Measurements from ENCODE around the gene GDF9. TPM values are rescaled to one million over a fixed set of nuclear protein-coding genes. Genes with fewer than 3 reads are reported as not detected.
A peak's percentile ranks its signal among the peaks of the same experiment; 100 is the strongest.

The GDF9 gene
- total and polyA plus RNA-seq, 2 experiments from 2014 or later = 0.11 to 0.14 TPM

DNA sequence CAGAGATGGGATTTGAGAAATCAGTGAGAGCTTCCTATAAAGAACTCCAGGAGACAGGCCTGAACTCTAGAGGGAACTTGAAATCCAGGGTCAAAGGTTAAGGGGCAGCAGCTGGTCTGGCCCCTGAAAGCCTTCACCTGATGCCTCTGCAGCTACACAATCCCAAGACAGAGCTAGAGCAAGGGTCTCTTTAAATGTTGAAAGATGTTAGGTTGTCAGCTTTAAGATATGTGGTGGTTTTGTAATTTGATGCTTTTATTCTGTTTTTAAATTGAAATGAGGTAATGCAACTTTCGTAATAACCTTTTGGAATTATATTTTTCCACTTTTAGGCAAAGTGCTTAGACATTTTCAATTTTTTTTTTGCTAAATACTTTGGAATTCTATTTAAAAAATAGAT lies 50.8 kb downstream of the GDF9 start:
- H3K36me3 Mint-ChIP-seq (ENCODE audit: low read depth) = peaks cover 3% of the 10 kb centered on the region; the same call in 1 of the 3 replicates
- Histone ChIP-seq H3K27me3 (ENCODE audit: insufficient read depth) (peaks cover 84% of the 10 kb centered on the region), H3K79me2 (replicated peaks; ENCODE audit: insufficient read depth) (no peaks in the 10 kb centered on the region), H3K4me3 (no peak overlapping the region), H3K36me3 (ENCODE audit: insufficient read depth) (no peaks in the 10 kb centered on the region), H2AFZ (no peak overlapping the region), H4K20me1 (replicated peaks; ENCODE audit: insufficient read depth) (peaks cover 6% of the 10 kb centered on the region), H3K4me2 (no peak overlapping the region), H3K27ac (ENCODE audit: low read depth) (no peak overlapping the region), H3K9me2 (ENCODE audit: insufficient read depth) (no peaks in the 10 kb centered on the region), H3K4me1 (ENCODE audit: insufficient read depth) (peaks cover 17% of the 10 kb centered on the region; the same call in 1 of the 2 replicates), H3F3A (replicated peaks; ENCODE audit: low read depth) (0 out of 2 replicates have a peak, but pooled peaks cover 4% of the 10 kb centered on the region)
- TF ChIP-seq EZH2phosphoT487 (IDR thresholded peaks at IDR 0.05; ENCODE audit: unreplicated experiment) = no peak
- no peak for TF ChIP-seq POLR2AphosphoS5 (IDR thresholded peaks at IDR 0.05; ENCODE audit: low read depth)
- TF ChIP-seq, protein P1, sequence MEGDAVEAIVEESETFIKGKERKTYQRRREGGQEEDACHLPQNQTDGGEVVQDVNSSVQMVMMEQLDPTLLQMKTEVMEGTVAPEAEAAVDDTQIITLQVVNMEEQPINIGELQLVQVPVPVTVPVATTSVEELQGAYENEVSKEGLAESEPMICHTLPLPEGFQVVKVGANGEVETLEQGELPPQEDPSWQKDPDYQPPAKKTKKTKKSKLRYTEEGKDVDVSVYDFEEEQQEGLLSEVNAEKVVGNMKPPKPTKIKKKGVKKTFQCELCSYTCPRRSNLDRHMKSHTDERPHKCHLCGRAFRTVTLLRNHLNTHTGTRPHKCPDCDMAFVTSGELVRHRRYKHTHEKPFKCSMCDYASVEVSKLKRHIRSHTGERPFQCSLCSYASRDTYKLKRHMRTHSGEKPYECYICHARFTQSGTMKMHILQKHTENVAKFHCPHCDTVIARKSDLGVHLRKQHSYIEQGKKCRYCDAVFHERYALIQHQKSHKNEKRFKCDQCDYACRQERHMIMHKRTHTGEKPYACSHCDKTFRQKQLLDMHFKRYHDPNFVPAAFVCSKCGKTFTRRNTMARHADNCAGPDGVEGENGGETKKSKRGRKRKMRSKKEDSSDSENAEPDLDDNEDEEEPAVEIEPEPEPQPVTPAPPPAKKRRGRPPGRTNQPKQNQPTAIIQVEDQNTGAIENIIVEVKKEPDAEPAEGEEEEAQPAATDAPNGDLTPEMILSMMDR (conservative IDR thresholded peaks at IDR 0.05; ENCODE audit: low read depth in 2 of 2) = no peak
- TF ChIP-seq, protein P2, sequence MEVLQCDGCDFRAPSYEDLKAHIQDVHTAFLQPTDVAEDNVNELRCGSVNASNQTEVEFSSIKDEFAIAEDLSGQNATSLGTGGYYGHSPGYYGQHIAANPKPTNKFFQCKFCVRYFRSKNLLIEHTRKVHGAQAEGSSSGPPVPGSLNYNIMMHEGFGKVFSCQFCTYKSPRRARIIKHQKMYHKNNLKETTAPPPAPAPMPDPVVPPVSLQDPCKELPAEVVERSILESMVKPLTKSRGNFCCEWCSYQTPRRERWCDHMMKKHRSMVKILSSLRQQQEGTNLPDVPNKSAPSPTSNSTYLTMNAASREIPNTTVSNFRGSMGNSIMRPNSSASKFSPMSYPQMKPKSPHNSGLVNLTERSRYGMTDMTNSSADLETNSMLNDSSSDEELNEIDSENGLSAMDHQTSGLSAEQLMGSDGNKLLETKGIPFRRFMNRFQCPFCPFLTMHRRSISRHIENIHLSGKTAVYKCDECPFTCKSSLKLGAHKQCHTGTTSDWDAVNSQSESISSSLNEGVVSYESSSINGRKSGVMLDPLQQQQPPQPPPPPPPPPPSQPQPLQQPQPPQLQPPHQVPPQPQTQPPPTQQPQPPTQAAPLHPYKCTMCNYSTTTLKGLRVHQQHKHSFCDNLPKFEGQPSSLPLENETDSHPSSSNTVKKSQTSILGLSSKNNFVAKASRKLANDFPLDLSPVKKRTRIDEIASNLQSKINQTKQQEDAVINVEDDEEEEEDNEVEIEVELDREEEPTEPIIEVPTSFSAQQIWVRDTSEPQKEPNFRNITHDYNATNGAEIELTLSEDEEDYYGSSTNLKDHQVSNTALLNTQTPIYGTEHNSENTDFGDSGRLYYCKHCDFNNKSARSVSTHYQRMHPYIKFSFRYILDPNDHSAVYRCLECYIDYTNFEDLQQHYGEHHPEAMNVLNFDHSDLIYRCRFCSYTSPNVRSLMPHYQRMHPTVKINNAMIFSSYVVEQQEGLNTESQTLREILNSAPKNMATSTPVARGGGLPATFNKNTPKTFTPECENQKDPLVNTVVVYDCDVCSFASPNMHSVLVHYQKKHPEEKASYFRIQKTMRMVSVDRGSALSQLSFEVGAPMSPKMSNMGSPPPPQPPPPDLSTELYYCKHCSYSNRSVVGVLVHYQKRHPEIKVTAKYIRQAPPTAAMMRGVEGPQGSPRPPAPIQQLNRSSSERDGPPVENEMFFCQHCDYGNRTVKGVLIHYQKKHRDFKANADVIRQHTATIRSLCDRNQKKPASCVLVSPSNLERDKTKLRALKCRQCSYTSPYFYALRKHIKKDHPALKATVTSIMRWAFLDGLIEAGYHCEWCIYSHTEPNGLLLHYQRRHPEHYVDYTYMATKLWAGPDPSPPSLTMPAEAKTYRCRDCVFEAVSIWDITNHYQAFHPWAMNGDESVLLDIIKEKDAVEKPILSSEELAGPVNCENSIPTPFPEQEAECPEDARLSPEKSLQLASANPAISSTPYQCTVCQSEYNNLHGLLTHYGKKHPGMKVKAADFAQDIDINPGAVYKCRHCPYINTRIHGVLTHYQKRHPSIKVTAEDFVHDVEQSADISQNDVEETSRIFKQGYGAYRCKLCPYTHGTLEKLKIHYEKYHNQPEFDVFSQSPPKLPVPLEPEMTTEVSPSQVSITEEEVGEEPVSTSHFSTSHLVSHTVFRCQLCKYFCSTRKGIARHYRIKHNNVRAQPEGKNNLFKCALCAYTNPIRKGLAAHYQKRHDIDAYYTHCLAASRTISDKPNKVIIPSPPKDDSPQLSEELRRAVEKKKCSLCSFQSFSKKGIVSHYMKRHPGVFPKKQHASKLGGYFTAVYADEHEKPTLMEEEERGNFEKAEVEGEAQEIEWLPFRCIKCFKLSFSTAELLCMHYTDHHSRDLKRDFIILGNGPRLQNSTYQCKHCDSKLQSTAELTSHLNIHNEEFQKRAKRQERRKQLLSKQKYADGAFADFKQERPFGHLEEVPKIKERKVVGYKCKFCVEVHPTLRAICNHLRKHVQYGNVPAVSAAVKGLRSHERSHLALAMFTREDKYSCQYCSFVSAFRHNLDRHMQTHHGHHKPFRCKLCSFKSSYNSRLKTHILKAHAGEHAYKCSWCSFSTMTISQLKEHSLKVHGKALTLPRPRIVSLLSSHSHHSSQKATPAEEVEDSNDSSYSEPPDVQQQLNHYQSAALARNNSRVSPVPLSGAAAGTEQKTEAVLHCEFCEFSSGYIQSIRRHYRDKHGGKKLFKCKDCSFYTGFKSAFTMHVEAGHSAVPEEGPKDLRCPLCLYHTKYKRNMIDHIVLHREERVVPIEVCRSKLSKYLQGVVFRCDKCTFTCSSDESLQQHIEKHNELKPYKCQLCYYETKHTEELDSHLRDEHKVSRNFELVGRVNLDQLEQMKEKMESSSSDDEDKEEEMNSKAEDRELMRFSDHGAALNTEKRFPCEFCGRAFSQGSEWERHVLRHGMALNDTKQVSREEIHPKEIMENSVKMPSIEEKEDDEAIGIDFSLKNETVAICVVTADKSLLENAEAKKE (CRISPR knock-in tag; IDR thresholded peaks at IDR 0.05) = no peak
- no peak for TF ChIP-seq CREB1 (CRISPR knock-in tag; IDR thresholded peaks at IDR 0.05; ENCODE audit: low read depth)
- no peak for TF ChIP-seq ZNF114 (CRISPR knock-in tag; IDR thresholded peaks at IDR 0.05)
- TF ChIP-seq EZH2 (IDR thresholded peaks at IDR 0.05; ENCODE audit: low read depth, unreplicated experiment) = no peak
- TF ChIP-seq, protein P3, sequence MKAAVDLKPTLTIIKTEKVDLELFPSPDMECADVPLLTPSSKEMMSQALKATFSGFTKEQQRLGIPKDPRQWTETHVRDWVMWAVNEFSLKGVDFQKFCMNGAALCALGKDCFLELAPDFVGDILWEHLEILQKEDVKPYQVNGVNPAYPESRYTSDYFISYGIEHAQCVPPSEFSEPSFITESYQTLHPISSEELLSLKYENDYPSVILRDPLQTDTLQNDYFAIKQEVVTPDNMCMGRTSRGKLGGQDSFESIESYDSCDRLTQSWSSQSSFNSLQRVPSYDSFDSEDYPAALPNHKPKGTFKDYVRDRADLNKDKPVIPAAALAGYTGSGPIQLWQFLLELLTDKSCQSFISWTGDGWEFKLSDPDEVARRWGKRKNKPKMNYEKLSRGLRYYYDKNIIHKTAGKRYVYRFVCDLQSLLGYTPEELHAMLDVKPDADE (IDR thresholded peaks at IDR 0.05) = no peak
- TF ChIP-seq, protein P4, sequence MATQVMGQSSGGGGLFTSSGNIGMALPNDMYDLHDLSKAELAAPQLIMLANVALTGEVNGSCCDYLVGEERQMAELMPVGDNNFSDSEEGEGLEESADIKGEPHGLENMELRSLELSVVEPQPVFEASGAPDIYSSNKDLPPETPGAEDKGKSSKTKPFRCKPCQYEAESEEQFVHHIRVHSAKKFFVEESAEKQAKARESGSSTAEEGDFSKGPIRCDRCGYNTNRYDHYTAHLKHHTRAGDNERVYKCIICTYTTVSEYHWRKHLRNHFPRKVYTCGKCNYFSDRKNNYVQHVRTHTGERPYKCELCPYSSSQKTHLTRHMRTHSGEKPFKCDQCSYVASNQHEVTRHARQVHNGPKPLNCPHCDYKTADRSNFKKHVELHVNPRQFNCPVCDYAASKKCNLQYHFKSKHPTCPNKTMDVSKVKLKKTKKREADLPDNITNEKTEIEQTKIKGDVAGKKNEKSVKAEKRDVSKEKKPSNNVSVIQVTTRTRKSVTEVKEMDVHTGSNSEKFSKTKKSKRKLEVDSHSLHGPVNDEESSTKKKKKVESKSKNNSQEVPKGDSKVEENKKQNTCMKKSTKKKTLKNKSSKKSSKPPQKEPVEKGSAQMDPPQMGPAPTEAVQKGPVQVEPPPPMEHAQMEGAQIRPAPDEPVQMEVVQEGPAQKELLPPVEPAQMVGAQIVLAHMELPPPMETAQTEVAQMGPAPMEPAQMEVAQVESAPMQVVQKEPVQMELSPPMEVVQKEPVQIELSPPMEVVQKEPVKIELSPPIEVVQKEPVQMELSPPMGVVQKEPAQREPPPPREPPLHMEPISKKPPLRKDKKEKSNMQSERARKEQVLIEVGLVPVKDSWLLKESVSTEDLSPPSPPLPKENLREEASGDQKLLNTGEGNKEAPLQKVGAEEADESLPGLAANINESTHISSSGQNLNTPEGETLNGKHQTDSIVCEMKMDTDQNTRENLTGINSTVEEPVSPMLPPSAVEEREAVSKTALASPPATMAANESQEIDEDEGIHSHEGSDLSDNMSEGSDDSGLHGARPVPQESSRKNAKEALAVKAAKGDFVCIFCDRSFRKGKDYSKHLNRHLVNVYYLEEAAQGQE (IDR thresholded peaks at IDR 0.05; ENCODE audit: unreplicated experiment) = no peak
- no peak overlapping the region for H3K27ac Mint-ChIP-seq
- peaks cover 18% of the 10 kb centered on the region for H3K4me1 Mint-ChIP-seq
- peaks cover 46% of the 10 kb centered on the region for H3K27me3 Mint-ChIP-seq (ENCODE audit: insufficient read depth, low read depth, poor library complexity)
- H3K4me3 Mint-ChIP-seq = peak overlapping the region; percentile 45; the same call in 1 of the 3 replicates
- ATAC-seq (no peak), DNase-seq (ENCODE audit: low spot score) (no peak)
- peaks cover 3% of the 10 kb centered on the region; the same call in 1 of the 3 replicates for H3K9me3 Mint-ChIP-seq
